Right lobe of liver (tissue), 4 donors: ENCODE results near the gene NOB1.
"Not testable (repeated sequence)": the region's sequence is repeated elsewhere in the genome, so short reads cannot be mapped to it uniquely, and the experiment has no call there.

Experiments
- POLR2A ChIP-seq: fragments of 450-650 bp; IDR thresholded peaks from one replicate; pipeline ENCODE4 v1.6.1; 2017; ENCODE audit warnings: antibody characterized with exemption, mild to moderate bottlenecking
- TF ChIP-seq, protein P1 (sequence below), 4 donors: fragments of 200-600 bp in 3 of 4; fragments of 450-650 bp in 1 of 4; IDR thresholded peaks; one replicate each; pipeline versions ENCODE4 v1.5.1 to v1.8.0; 2016 to 2022; ENCODE audit warnings: antibody characterized with exemption in 4 of 4, mild to moderate bottlenecking in 2 of 4
- donor health status: DM: no; HTN: no; CAD: no.
- donor health status: DM: no; HTN: no; CAD: no.
- donor health status: DM: no; HTN: yes; CAD: no.

DNA sequence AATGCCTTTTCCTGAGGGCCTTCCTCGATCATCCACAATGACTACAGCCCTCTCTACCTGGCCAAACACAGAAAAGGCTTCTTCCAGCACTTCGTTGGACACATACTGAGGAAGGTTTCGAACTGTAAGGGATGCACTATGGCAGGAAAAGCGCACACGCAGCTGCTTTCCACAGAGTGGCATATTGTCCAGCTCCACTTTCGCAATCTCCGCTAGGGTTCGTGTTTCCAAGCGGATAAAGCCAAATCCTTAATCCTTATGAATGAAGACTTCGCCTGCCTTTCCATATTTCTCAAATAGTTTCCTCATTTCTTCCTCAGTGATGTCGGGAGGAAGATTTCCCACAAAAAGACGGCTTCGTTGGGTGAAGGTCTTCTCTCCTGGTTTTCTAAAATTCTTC is 2.6 kb upstream of the NOB1 start:
- not testable (repeated sequence) for TF ChIP-seq POLR2A
- TF ChIP-seq, protein P1, sequence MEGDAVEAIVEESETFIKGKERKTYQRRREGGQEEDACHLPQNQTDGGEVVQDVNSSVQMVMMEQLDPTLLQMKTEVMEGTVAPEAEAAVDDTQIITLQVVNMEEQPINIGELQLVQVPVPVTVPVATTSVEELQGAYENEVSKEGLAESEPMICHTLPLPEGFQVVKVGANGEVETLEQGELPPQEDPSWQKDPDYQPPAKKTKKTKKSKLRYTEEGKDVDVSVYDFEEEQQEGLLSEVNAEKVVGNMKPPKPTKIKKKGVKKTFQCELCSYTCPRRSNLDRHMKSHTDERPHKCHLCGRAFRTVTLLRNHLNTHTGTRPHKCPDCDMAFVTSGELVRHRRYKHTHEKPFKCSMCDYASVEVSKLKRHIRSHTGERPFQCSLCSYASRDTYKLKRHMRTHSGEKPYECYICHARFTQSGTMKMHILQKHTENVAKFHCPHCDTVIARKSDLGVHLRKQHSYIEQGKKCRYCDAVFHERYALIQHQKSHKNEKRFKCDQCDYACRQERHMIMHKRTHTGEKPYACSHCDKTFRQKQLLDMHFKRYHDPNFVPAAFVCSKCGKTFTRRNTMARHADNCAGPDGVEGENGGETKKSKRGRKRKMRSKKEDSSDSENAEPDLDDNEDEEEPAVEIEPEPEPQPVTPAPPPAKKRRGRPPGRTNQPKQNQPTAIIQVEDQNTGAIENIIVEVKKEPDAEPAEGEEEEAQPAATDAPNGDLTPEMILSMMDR (IDR thresholded peaks at IDR 0.05) = not testable (repeated sequence)
